ENCODE results near the gene KIRREL1.

The KIRREL1 gene

GRCh38 chr1:158035014-158035413, 41.6 kb downstream of the KIRREL1 start:
- no peak for DNase-seq (ENCODE audit: low read depth in 2 of 2)

DNA sequence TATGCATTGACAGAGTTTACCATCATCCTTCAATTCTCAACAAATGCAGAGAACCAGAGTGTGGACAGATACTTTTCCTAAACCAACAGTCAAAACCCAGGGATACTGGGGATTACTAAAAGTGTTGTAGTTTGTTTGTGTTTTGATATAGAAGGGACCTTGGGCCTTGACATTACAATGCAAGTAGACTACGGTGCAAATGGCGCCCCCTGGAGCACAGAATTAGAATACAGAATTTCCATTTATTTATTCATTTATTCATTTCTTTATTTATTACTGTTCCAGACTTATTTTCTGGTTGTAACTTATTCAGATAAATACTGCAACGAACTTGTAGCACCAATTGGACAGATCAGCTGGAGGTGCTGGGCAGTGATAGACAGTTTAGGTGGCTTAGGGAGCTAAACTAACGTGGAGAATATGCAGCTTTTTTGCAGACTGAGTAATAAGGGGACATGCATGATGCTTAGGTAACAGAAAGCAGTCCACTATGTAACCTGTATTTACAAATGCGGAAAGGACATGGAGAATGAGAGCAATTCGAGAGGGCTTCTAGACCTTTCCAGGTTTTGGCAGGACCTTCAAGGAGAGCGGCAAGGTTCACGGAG, 42.6 kb downstream of the KIRREL1 start:
- DNase-seq (ENCODE audit: low read depth in 2 of 2): no peak

GRCh38 chr1:158037008-158037865, 43.8 kb downstream of the KIRREL1 start:
- no peak for DNase-seq (ENCODE audit: low read depth in 2 of 2)

DNA sequence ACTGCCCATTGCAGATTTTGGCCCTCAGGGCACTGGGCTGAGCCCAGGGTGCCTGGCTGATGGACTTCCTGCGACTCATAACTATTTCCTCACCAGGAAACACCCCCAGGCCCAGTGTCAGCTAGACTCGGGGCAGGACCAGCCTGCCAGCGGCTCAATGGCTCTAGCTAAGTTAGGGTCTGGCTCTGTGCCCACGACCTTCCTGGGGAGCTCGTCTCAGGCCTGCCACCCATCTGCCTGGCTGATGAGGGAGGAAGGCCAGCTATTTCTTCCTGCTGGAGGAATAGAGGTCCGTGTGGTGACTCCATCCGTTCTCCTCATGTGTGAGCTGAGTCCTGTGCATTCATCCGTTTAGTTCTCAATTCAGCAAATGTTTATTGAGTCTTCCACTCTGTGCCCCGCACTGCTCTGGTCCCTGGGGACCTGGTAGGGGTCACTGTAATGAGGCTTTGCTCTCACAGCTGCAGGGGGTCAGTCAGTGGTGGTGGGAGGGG, 44.5 kb downstream of the KIRREL1 start:
- no peak for DNase-seq (ENCODE audit: low read depth in 2 of 2)

- no peak for DNase-seq (ENCODE audit: low read depth in 2 of 2)
These were observed 45.3 kb downstream of the KIRREL1 start for GRCh38 chr1:158038793-158039192.

DNA sequence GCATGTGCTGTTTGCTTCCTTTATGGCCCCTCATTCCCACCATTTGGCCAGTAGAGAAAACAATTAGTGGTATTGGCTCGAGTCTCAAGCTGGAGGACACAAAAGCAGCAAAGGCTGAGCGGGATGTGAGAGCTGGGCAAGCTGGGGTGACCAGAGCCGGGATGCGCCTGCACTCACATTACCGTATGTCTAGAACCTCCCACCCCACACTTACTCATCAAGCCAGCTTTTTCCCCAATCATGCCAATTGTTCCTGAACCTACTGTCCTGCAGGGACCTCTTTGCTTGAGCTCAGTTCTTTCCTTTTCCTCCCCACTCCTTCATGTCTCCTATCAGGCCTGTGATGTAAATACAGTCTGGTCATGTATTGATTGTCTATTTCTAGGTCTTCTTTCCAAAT, 45.9 kb downstream of the KIRREL1 start:
- no peak for DNase-seq (ENCODE audit: low read depth in 2 of 2)

DNA sequence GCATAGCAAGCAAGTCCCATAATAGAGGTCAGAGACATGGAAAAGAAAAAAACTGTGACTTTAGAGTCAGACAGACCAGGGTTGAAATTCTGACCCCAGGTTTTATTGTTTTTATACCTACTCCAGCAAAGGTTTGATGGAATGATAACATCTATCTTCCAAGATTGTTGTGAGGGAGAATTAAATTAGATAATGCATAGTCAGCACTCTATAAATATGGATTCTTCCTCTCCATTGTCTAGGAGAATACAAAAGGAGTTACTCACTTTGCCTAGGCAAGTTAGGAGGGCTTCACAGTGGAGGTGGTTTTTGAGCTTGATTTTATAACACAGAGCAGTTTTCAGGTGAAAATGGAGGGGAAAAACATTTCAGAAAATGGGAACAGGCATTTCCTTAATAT, 46.9 kb downstream of the KIRREL1 start:
- DNase-seq (ENCODE audit: low read depth in 2 of 2): no peak

DNA sequence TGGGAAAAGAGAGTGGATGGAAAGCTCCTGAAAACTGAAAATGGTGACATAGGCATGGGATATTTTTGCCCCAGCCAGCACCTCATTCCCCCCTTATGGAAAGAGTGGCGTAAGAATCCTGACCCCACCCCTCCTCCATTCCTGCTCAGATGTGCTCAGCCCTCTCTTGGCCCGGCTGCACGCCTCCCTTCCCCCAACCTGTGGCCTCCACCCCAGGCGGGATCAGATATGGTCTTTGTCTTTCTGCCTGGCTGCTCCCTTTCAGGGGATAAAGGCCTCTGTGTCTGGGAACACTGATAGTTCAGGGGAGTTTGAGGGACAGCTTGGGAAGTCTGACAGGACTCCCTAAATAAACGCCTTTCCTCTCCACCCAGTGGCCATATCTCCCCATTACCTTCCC, 49.8 kb downstream of the KIRREL1 start:
- no peak for DNase-seq (ENCODE audit: low read depth in 2 of 2)

DNA sequence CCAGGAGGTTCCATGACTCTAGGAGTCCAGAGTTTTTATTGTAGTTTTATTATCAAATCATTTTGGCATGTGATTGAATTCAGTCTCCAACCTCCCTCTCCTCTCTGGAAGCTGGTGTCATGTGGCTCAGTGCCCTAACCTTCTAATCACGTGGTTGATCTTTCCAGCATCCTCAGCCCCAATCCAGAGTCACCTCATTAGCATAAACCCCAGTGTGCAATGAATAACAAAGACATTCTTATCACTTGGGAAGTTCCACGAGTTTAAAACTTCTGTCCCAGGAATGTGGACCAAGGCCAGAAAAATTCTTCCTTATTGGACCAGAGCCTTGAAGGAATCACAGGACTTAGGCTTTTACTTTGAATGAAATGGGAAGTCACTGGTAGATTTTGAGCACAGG, 52.2 kb downstream of the KIRREL1 start:
- no peak for DNase-seq (ENCODE audit: low read depth in 2 of 2)

DNA sequence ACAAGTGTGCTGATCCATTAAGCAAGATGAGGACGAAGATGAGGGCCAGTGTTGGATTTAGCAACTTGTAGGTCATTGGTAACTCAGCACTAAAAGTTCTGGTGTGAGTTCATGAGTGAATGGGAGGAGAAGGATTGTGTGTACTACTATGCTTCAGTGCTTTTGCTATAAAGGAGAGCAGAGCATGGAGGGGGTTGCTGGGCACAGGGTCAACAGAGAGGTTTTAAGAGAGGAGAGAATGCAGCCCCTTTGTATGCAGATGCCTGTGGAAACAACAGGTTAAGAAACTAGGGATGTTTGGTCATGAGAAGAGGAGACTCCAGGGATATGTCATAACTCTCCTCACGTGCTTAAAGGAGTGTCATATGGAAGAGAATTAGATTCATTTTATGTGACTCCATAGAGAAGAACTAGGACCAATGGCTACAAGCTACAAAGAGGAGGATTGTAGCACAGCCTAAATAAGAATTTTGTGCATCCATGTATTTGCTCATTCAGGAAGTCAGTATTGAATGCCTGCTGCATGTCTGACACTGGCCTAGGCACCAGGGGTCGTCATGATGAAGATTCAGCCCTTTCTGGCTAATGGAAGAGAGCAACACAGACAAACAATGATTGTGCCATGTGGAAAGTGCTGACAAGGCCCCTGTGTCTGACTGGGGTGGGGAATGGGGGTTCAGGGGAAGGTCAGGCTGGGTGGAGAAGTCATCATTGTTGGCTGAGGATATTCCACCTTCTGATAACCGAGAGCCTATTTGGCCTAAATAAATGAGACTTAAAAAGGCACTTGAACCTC, 53.5 kb downstream of the KIRREL1 start:
- DNase-seq (ENCODE audit: low read depth in 2 of 2): no peak

GRCh38 chr1:158048371-158049067, 55.1 kb downstream of the KIRREL1 start:
- no peak for DNase-seq (ENCODE audit: low read depth in 2 of 2)

DNA sequence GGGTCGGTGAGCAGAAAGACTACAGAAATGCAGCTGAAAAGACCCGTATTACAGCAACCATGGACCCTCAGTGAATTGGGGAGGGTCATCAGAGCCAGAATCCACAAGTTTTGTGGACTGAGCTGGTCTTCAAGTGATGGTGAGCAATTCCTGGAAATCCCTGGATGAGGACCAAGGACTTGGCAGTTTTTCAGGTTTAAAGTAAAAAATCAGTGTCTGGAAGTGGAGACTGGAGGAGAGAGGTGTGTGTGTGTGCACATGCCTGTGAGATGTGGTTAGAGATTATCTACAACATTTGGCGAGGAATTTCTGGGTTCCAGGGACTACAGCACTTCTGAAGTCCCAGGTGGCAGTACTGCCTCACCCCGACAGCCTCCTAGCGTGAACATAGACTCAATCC, 56.4 kb downstream of the KIRREL1 start:
- no peak for DNase-seq (ENCODE audit: low read depth in 2 of 2)

DNA sequence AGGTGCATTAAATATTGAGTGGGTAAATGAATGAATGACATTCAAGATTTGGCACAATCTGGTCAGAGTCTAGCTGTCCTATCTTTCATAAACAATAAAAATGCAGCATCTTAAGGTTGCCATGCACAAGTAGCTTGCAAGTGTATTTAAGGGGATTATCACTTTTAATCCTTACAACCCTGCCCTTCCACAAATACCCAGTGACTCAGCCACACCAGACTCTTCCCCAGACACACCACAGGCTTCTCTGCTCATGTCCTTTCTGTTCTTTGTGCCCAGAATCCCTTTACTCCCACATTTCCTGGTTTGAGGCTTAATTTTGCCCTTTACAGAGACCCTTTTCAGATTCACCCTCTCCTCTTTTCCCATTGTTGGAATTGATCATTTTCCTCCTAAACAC, 59.8 kb downstream of the KIRREL1 start:
- no peak for DNase-seq (ENCODE audit: low read depth in 2 of 2)

- no peak for DNase-seq (ENCODE audit: low read depth in 2 of 2)
These were observed 61.3 kb downstream of the KIRREL1 start for GRCh38 chr1:158054721-158055120.

- no peak for DNase-seq (ENCODE audit: low read depth in 2 of 2)
These were observed 62.4 kb downstream of the KIRREL1 start for GRCh38 chr1:158055854-158056253.

DNA sequence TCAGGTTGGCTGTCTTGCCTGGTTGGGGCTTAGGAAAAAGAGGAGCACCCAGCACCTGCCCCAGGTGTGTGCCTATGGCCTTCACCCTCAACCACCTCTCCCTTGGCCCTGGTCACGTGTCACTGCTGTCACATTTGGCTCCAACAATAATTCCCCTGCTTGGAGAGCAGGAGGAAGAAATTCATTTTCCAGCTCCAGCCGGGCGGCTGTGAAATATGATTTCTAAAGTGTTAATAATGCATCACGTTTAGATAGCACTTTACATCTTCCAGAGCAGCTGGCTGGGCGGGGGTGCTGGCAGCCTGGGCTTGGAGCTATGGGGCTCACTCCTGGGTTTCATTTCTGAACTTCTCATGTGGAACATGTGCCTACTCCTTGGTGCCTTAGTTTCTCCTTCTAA, 63.1 kb downstream of the KIRREL1 start:
- no peak for DNase-seq (ENCODE audit: low read depth in 2 of 2)

DNA sequence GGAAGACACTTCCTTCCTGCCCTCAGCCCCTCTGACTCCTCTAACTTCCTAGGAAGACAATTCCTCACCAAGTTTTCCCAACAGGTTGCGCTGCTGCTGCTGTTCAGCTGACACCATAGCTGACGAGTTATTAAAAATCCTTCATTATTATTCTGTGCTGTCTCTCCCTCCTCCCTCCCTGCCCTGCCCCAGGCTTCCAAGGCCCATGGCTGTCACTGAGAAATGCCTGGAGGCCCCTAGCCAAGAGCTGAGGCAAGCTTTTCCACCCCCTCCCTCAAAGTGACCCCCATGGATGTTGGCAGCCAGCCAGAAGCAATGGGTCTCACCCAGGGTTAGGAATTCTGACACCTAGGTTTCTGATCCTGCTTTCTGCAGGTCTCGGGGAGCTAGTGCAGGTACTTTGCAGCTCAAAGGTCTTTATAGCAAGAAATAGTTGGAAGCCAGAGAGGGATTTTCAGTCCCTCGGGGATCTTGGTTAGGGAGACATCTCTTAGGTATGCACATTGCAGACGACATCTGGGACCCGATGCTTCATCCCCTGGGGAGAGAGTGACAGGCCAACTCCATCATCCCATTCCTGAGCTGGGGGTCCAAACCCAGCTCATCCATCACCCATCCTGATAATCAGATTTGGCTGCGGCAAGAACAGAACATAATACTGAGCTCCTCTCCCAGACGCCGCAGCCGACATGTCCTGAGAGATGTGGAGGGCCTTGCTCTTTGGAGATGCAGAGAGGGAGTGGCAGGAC, 65.0 kb downstream of the KIRREL1 start:
- no peak for DNase-seq (ENCODE audit: low read depth in 2 of 2)

- no peak for DNase-seq (ENCODE audit: low read depth in 2 of 2)
These were observed 66.5 kb downstream of the KIRREL1 start for GRCh38 chr1:158059984-158060383.

DNA sequence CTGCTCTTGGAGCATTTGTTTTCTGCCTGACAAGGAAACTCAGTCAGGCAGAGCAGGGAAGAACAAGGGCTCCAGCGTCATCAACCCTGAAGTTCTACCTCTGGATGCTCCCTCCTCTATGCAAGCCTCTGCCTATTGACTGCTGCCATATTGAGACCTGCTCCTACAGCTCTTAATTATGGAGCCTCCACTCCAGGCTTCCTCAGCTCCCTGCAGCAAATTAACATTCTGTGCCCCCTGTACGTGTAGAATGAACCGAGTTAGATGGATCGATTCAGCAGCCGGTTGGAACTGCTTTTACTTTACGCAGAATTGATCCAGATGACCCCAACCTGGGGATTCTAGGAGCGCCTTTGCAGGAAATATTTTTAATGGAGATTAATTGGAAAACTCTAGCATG, 68.7 kb downstream of the KIRREL1 start:
- no peak for DNase-seq (ENCODE audit: low read depth in 2 of 2)

DNA sequence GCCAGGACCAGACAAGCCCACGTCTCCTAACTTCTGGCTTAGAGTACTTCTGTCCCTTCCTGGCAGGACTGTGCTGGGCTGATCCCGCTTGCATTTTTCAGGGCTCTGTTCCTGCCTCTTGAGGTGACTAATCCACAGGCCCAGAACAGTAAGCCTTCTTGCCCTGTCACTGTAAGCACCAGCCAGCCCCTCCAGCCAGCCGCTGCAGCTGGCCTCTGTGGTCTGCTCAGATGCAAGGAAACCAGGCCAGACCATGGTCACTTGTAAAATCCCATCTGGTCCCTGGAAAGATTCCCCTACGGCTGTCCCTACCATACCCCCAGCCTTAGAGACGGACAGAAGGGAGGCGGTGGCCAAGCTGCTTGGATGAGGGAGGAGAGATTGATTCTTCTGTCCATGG, 74.2 kb downstream of the KIRREL1 start:
- no peak for DNase-seq (ENCODE audit: low read depth in 2 of 2)

- DNase-seq (ENCODE audit: low read depth in 2 of 2): no peak
These were observed 75.5 kb downstream of the KIRREL1 start for GRCh38 chr1:158068918-158069317.

Data from stimulated activated CD4-positive, alpha-beta T cell treated with anti-CD3 and anti-CD28 coated beads, Interleukin-1b, Interleukin-23, amount 100 ng/mL, for 4 hours (primary cell).